Measurements from ENCODE around the gene TNNT2.

- no peak for TF ChIP-seq HDGF (IDR thresholded peaks at IDR 0.05; ENCODE audit: borderline replicate concordance)
- no peak for TF ChIP-seq SP1 (IDR thresholded peaks at IDR 0.05)
- no peak for TF ChIP-seq ARNT (IDR thresholded peaks at IDR 0.05)
- no peak for TF ChIP-seq ZNF384 (IDR thresholded peaks at IDR 0.05)
- TF ChIP-seq LEF1 (IDR thresholded peaks at IDR 0.05; ENCODE audit: borderline replicate concordance), result no peak
- no peak for TF ChIP-seq FOXM1 (IDR thresholded peaks at IDR 0.05; ENCODE audit: borderline replicate concordance)
- TF ChIP-seq TARDBP (IDR thresholded peaks at IDR 0.05), result no peak
- TF ChIP-seq CTBP1 (IDR thresholded peaks at IDR 0.05; ENCODE audit: borderline replicate concordance), result no peak
Measured at GRCh38 chr1:201391651-201392511, 14.4 kb upstream of the TNNT2 start.

All from HEK293T (cell line).